Activated T-cell treated with anti-CD3 and anti-CD28 coated beads for 24 hours (primary cell): ENCODE results near the gene MYRIP.
"Not testable (repeated sequence)": the region's sequence is repeated elsewhere in the genome, so short reads cannot be mapped to it uniquely, and the experiment has no call there.

Experiments used
- DNase-seq: peaks from one replicate; pipeline ENCODE4 v3.0.0-alpha.2; 2020; ENCODE audit warnings: low read depth

The MYRIP gene

GRCh38 chr3:40129981-40130380 lies 320.6 kb downstream of the MYRIP start:
- no peak for DNase-seq

DNA sequence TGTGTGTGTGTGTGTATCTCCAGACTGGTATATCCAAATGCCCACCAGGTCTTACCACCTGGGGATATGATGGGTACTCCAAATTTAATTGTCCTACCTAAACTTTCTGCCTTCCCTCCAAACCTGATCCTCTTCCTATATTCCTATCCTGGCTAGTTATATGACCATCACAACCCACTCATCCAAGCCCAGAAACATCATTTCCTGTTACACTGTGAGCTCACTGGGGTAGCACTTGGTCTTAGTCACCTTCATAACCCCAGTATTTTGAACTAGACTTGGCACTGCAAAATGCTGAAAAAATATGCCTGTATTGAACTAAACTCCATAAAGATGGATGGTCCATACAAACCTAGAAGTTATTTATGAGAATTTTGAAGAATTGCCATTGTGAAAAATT lies 321.3 kb downstream of the MYRIP start:
- no peak for DNase-seq

DNA sequence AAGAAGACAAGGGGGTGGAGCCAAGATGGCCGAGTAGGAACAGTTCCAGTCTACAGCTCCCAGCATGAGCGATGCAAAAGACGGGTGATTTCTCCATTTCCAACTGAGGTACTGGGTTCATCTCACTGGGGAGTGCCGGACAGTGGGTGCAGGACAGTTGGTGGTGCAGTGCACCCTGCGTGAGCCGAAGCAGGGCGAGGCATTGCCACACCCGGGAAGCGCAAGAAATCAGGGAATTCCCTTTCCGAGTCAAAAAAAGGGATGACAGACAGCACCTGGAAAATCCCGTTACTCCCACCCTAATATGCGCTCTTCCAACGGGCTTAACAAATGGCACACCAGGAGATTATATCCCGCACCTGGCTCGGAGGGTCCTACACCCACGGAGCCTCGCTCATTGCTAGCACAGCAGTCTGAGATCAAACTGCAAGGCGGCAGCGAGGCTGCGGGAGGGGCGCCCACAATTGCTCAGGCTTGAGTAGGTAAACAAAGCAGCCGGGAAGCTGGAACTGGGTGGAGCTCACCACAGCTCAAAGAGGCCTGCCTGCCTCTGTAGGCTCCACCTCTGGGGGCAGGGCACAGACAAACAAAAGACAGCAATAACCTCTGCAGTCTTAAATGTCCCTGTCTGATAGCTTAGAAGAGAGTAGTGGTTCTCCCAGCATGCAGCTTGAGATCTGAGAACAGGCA lies 324.6 kb downstream of the MYRIP start:
- DNase-seq: not testable (repeated sequence)

GRCh38 chr3:40137591-40138295 lies 328.3 kb downstream of the MYRIP start:
- DNase-seq: no peak

DNA sequence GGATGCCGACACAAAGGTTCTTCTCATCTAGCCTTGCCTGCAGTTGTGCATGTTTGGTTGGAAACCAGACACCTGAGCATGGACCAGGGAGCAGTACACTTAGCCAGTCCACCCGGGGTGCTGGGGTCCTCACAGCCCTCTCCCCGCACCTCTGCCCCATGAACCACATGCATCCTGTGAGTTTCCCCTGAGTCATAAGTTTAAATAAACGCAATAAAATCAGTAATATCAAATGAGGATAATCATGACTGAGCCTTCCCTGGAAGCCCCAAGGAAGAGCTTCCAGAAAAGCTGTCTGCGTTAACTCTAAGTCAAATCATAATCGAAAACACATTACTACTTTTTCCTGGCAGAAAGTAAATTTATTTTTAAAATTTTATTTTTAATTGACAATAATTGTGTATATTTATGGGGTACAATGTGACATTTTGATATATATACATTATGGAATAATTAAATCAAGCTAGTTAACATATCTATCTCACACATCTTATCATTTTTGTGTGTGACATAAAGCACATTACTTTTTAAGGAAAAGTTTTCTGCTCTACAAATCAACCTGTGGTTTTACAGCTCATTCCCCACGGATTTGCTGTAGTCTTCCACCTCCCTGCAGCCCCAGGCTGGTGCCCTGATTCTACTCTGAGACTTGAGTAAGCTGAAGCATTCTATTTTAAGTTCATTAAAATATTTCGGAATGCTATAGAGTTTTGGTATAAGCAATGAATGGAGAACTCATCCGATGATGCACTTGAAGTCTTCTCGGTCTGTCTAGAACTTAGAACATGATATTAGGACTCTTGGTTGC lies 334.1 kb downstream of the MYRIP start:
- DNase-seq: no peak

- DNase-seq: no peak
These were observed 339.4 kb downstream of the MYRIP start for GRCh38 chr3:40148827-40149226.

DNA sequence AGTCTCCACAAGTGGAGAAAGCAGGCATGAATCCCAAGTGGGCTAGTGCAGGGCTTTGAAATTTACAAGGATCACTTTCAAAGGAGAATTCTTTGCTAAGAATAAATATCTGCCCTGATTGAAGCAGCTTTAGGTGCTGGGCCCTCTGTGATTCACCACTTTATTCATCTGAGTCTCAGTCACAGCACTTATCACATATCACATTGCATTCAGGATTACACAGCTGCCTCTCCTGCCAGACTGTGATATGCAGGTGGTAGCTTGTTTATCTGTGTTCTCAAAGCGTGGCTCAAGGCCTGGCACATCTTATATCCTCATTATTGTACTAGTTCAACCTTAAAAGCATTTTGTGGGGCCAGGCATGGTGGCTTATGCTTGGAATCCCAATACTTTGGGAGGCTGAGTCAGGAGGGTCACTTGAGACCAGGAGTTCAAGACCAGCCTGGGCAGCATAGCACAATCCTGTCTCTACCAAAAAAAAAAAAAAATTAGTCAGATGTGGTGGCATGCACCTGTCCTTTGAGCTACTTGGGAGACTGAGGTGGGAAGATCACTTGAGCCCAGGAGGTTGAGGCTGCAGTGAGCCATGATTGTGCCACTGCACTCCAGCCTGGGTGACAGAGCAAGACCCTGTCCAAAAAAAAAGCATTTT lies 343.2 kb downstream of the MYRIP start:
- no peak for DNase-seq

DNA sequence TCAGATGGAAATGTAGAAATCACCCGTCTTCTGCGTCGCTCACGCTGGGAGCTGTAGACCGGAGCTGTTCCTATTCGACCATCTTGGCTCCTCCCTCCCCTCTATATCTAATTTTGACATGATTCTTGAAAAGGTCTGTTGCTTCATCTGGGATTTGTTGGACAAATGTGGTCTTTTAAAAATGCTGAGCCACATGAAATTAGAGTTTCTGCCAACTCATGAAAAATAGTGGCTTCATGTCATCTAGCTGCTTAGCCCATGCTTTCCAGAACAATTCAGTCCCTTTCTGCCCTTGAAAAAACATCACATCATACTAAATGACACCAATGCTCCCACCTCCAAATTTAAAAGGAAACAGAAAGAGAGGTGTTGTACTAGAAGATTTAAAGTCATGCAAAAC lies 351.5 kb downstream of the MYRIP start:
- DNase-seq: no peak

DNA sequence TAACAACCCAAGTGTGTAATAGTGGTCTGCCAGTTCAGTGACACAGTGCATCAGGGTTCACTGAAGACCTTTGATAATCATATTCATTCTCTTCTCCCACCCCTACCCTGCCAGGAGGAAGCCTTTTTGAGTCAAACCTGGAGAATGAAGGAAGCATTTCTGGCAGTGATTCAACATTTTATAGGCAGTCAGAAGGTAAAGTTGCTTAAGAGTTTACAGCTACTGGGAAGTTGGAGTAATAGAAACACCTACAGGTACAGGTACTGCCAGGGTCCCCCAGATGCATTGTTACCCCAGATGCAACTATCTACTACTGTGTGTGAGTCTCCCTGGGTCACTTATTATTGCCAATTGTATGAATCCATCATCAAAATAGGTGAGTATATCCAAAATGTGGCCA lies 353.2 kb downstream of the MYRIP start:
- no peak for DNase-seq

DNA sequence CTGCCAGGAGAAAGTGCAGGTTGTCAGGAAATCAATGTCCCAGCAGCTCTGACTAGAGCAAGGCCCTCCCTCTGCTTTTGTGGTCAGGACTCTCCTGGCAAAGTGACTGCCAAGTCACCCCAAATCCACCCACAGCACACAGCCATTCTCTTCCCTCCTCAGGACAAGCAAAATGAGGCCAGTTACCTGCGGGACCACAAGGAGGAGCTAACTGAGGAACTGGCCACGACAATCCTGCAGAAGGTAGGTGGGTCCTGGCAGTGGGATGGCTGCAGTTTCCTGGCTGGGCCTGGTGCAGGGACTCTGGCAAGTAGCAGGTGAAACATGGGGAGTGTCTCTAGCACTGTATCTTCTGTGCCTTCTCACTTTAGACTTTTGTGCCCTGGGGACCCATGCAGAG lies 357.6 kb downstream of the MYRIP start:
- DNase-seq: no peak

GRCh38 chr3:40167958-40168357 lies 358.5 kb downstream of the MYRIP start:
- DNase-seq: no peak

- DNase-seq: no peak
These were observed 360.6 kb downstream of the MYRIP start for GRCh38 chr3:40169983-40170382.

GRCh38 chr3:40170395-40170794 lies 361.0 kb downstream of the MYRIP start:
- no peak for DNase-seq

DNA sequence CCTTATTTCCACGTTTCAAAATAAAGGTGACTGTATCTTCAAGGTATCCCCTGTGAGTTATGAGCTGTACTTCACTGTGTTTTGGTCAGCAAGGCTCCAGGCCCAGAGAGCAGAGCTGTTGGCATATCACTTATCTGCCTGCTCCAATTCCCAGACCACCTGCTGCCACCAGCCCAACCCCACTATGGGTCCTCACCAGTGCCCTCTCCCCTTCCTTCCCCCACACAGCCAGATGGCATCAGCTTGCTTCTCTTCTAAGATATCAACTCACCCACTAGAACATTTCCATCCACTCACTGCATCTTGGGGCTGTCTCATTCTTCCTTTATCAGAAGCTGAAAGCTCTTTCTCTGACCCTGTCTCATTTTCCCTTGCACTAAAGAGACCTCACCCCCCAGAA lies 363.2 kb downstream of the MYRIP start:
- DNase-seq: no peak

GRCh38 chr3:40173227-40173721 lies 363.9 kb downstream of the MYRIP start:
- DNase-seq: no peak

GRCh38 chr3:40178012-40178594 lies 368.7 kb downstream of the MYRIP start:
- DNase-seq: no peak

DNA sequence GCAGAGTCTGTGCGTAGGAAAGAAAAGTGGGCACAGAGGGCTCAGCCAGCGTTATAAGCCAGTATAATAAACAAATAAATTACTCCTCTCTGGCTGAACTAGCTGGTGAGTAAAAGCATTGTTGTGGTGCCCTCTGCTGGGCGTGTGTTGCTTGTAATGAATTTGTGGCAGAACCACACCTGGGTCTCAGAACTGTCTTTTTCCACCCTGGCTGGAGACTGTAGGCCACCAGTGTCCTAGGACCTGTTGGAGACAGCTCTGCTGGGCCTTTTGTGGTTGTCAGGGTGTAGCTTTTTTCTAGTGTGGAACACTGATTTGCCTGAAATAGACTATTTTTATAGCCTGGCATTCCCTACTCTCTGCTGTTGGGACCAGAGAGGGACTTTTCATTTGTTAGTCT lies 369.6 kb downstream of the MYRIP start:
- peak; percentile 38 for DNase-seq

DNA sequence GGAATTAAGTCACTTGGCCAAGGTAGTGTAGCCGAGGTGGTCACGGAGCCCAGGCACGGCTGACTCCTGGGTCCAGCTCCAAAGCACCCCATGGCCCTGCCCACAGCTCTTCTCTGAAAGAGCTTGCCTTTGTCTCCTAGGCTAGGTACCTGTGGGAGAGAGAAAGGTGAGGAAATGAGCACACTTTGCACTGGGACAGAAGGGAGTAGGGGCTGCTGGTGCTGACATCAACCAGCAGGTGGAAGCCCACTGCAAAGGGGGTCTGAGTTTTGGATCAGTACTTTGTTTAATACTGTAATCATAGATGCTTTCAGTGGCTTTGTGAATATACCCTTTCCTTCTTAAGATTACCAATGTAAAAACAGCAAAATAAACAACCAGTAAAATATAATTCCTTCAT lies 371.8 kb downstream of the MYRIP start:
- no peak for DNase-seq

- no peak for DNase-seq
These were observed 375.8 kb downstream of the MYRIP start for GRCh38 chr3:40185029-40185695.

GRCh38 chr3:40186508-40186907 lies 377.1 kb downstream of the MYRIP start:
- no peak for DNase-seq

DNA sequence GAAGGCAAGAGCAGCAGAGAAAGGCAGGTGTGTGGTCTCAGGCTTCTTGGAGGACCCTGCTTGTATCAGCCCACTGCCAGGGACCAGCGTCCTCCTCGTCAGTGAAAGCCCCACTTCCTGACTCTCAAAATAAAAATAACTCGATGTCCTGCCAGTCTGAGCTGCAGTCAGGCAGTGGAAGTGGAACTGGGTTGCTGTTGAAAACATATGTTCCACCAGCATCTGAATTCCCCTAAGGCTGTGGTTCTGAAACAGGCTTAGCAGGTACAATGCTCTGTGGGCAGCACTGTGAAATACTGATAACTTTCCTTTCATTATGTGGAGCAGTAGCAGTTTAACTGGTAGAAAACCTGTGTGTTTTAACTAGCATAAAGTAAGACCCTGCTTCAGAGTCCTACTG lies 378.5 kb downstream of the MYRIP start:
- no peak for DNase-seq
